ENCODE data around the gene MUC12. TPM values are rescaled to one million over a fixed set of nuclear protein-coding genes. Genes with fewer than 3 reads are reported as not detected.

MUC12 gene
- total and polyA plus RNA-seq, 4 donors = 0.16 TPM; not detected in 3

- H3K4me3 ChIP-seq (ENCODE audit: low read depth in 1 of 3, low read length in 3 of 3) = no peak overlapping the region
- H3K9me3 ChIP-seq (ENCODE audit: control insufficient read depth in 4 of 4, low read length in 3 of 4) = no peaks in the 10 kb centered on the region
- peaks cover 2 to 9% (median 6%) of the 10 kb centered on the region in 4 donors for H3K4me1 ChIP-seq (ENCODE audit: control insufficient read depth in 4 of 4, insufficient read depth in 4 of 4, low read length in 3 of 4)
- peaks cover 0 to 2% (median 0%) of the 10 kb centered on the region in 4 donors for H3K36me3 ChIP-seq (ENCODE audit: control insufficient read depth in 4 of 4, insufficient read depth in 3 of 4, low read depth in 1 of 4, low read length in 3 of 4)
- peaks cover 2 to 14% (median 3%) of the 10 kb centered on the region in 4 donors for H3K27me3 ChIP-seq (ENCODE audit: control insufficient read depth in 4 of 4, insufficient read depth in 4 of 4, low read length in 3 of 4)
- no peak overlapping the region for H3K27ac ChIP-seq (ENCODE audit: low read depth in 1 of 2, low read length in 2 of 2)
- 69% methylated on average over 13 of the region's 13 CpGs for WGBS
- DNase-seq (ENCODE audit: low spot score) = no peak
- H3K9ac ChIP-seq (ENCODE audit: low read depth in 1 of 2, low read length in 2 of 2) = no peak overlapping the region
- TF ChIP-seq TAF1 (conservative IDR thresholded peaks at IDR 0.05) (no peak), FOXA2 (IDR thresholded peaks at IDR 0.05) (no peak), RXRA (IDR thresholded peaks at IDR 0.05) (no peak), SP1 (IDR thresholded peaks at IDR 0.05) (no peak), HNF4G (IDR thresholded peaks at IDR 0.05) (no peak), GABPA (IDR thresholded peaks at IDR 0.05 in 1 of 2, conservative IDR thresholded peaks at IDR 0.05 in 1 of 2) (no peak), CTCF (IDR thresholded peaks at IDR 0.05; ENCODE audit: low read depth, low read length, missing input control) (no peak), RAD21 (IDR thresholded peaks at IDR 0.05) (no peak), EGR1 (IDR thresholded peaks at IDR 0.05; ENCODE audit: low read depth in 2 of 2) (no peak), FOXA1 (IDR thresholded peaks at IDR 0.05) (no peak), HNF4A (conservative IDR thresholded peaks at IDR 0.05) (no peak), JUND (IDR thresholded peaks at IDR 0.05) (no peak)
Observed at GRCh38 chr7:100967292-100967863, 2.0 kb upstream of the MUC12 start.

GRCh38 chr7:100968031-100968430, 1.3 kb upstream of the MUC12 start:
- peaks cover 2 to 14% (median 3%) of the 10 kb centered on the region in 4 donors for H3K27me3 ChIP-seq (ENCODE audit: control insufficient read depth in 4 of 4, insufficient read depth in 4 of 4, low read length in 3 of 4)

More at GRCh38 chr7:100968031-100968430, 1.3 kb upstream of the MUC12 start:
- DNase-seq (ENCODE audit: low spot score) = no peak
- Histone ChIP-seq H3K27ac (ENCODE audit: low read depth in 1 of 2, low read length in 2 of 2) (no peak overlapping the region), H3K36me3 (ENCODE audit: control insufficient read depth in 4 of 4, insufficient read depth in 3 of 4, low read depth in 1 of 4, low read length in 3 of 4) (peaks cover 0 to 2% (median 0%) of the 10 kb centered on the region in 4 donors), H3K9ac (ENCODE audit: low read depth in 1 of 2, low read length in 2 of 2) (no peak overlapping the region), H3K4me1 (ENCODE audit: control insufficient read depth in 4 of 4, insufficient read depth in 4 of 4, low read length in 3 of 4) (peaks cover 2 to 9% (median 6%) of the 10 kb centered on the region in 4 donors), H3K4me3 (ENCODE audit: low read depth in 1 of 3, low read length in 3 of 3) (no peak overlapping the region), H3K9me3 (ENCODE audit: control insufficient read depth in 4 of 4, low read length in 3 of 4) (no peaks in the 10 kb centered on the region)
- no peak for TF ChIP-seq EGR1 (IDR thresholded peaks at IDR 0.05; ENCODE audit: low read depth in 2 of 2)
- TF ChIP-seq JUND (IDR thresholded peaks at IDR 0.05) = no peak
- TF ChIP-seq RAD21 (IDR thresholded peaks at IDR 0.05) = no peak
- TF ChIP-seq REST (IDR thresholded peaks at IDR 0.05) = no peak
- no peak for TF ChIP-seq FOXA2 (IDR thresholded peaks at IDR 0.05)
- no peak for TF ChIP-seq SP1 (IDR thresholded peaks at IDR 0.05)
- no peak for TF ChIP-seq TAF1 (conservative IDR thresholded peaks at IDR 0.05)
- TF ChIP-seq HNF4G (IDR thresholded peaks at IDR 0.05) = no peak
- no peak for TF ChIP-seq YY1 (IDR thresholded peaks at IDR 0.05)
- TF ChIP-seq ZBTB33 (IDR thresholded peaks at IDR 0.05) = no peak
- no peak for TF ChIP-seq GABPA (IDR thresholded peaks at IDR 0.05 in 1 of 2, conservative IDR thresholded peaks at IDR 0.05 in 1 of 2)
- TF ChIP-seq CTCF (IDR thresholded peaks at IDR 0.05; ENCODE audit: low read depth, low read length, missing input control) = no peak
- no peak for TF ChIP-seq FOXA1 (IDR thresholded peaks at IDR 0.05)
- 45% methylated on average over 6 of the region's 6 CpGs for WGBS

Measured in liver (tissue), 9 donors.